Activated T-cell treated with anti-CD3 and anti-CD28 coated beads for 48 hours (primary cell): Measurements from ENCODE around the gene MYL10.

ENCODE experiments used
- DNase-seq: peaks from one replicate; pipeline ENCODE4 v3.0.0-alpha.2; 2020; ENCODE audit warnings: low read depth

MYL10 gene

GRCh38 chr7:101629171-101629570 is at the start of gene MYL10:
MYL10 (minus strand) TSS chr7:101629296; CDS start chr7:101629118, 178 bp downstream.
- no peak for DNase-seq

GRCh38 chr7:101678658-101679057 is 49.6 kb upstream of the MYL10 start:
- DNase-seq, result no peak

- no peak for DNase-seq
Measured at GRCh38 chr7:101677797-101678479, 48.8 kb upstream of the MYL10 start.

- DNase-seq, result no peak
Measured at GRCh38 chr7:101677391-101677790, 48.3 kb upstream of the MYL10 start.

- DNase-seq, result no peak
Measured at GRCh38 chr7:101676956-101677355, 47.9 kb upstream of the MYL10 start.

- no peak for DNase-seq
Measured at GRCh38 chr7:101676062-101676598, 47.0 kb upstream of the MYL10 start.

GRCh38 chr7:101674439-101674838 is 45.3 kb upstream of the MYL10 start:
- DNase-seq, result no peak

- no peak for DNase-seq
Measured at GRCh38 chr7:101673951-101674350, 44.9 kb upstream of the MYL10 start.

GRCh38 chr7:101673315-101673714 is 44.2 kb upstream of the MYL10 start:
- no peak for DNase-seq

GRCh38 chr7:101671371-101672356 is 42.6 kb upstream of the MYL10 start:
- no peak for DNase-seq

GRCh38 chr7:101669307-101669706 is 40.2 kb upstream of the MYL10 start:
- no peak for DNase-seq

- no peak for DNase-seq
Measured at GRCh38 chr7:101668726-101669125, 39.6 kb upstream of the MYL10 start.

GRCh38 chr7:101667920-101668319 is 38.8 kb upstream of the MYL10 start:
- no peak for DNase-seq

GRCh38 chr7:101667399-101667798 is 38.3 kb upstream of the MYL10 start:
- no peak for DNase-seq

- no peak for DNase-seq
Measured at GRCh38 chr7:101666741-101667140, 37.6 kb upstream of the MYL10 start.

- no peak for DNase-seq
Measured at GRCh38 chr7:101666293-101666692, 37.2 kb upstream of the MYL10 start.

- no peak for DNase-seq
Measured at GRCh38 chr7:101664893-101665471, 35.9 kb upstream of the MYL10 start.

GRCh38 chr7:101664436-101664835 is 35.3 kb upstream of the MYL10 start:
- DNase-seq, result no peak

GRCh38 chr7:101663747-101664146 is 34.7 kb upstream of the MYL10 start:
- DNase-seq, result no peak

GRCh38 chr7:101662447-101662998 is 33.4 kb upstream of the MYL10 start:
- DNase-seq, result no peak

GRCh38 chr7:101659706-101660105 is 30.6 kb upstream of the MYL10 start:
- no peak for DNase-seq

GRCh38 chr7:101657171-101657570 is 28.1 kb upstream of the MYL10 start:
- no peak for DNase-seq
